Tibial nerve (tissue), 3 donors: ENCODE measurements around the gene NKX2-3.

Experiments
- POLR2A ChIP-seq, 2 donors: fragments of 450-650 bp; IDR thresholded peaks; one replicate each; pipeline ENCODE4 v1.6.1; 2017; ENCODE audit warnings: antibody characterized with exemption in 2 of 2, mild to moderate bottlenecking in 2 of 2, moderate library complexity in 2 of 2
- TF ChIP-seq, protein P1 (sequence below), 5 experiments: fragments of 200-600 bp in 3 of 5; fragments of 450-650 bp in 2 of 5; sonication (generic) in 3 of 5; IDR thresholded peaks; one replicate each; pipeline ENCODE4 v1.5.1; 2016 to 2019; ENCODE audit warnings: antibody characterized with exemption in 5 of 5, mild to moderate bottlenecking in 3 of 5, moderate library complexity in 2 of 5

DNA sequence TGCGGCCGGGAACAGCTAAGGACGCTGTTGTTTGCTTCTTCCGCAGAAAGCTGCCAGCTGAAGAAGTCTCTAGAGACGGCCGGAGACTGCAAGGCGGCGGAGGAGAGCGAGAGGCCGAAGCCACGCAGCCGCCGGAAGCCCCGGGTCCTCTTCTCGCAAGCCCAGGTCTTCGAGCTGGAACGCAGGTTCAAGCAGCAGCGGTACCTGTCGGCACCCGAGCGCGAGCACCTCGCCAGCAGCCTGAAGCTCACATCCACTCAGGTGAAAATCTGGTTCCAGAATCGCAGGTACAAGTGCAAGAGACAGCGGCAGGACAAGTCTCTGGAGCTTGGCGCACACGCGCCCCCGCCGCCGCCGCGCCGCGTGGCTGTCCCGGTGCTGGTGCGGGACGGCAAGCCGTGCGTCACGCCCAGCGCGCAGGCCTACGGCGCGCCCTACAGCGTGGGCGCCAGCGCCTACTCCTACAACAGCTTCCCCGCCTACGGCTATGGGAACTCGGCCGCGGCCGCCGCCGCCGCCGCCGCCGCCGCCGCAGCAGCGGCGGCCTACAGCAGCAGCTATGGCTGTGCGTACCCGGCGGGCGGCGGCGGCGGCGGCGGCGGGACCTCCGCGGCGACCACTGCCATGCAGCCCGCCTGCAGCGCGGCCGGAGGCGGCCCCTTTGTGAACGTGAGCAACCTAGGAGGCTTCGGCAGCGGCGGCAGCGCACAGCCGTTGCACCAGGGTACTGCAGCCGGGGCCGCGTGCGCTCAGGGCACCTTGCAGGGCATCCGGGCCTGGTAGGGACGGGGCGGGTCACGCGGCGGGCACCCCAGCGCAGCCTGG is 2.4 kb downstream of the NKX2-3 start:
- TF ChIP-seq, protein P1, sequence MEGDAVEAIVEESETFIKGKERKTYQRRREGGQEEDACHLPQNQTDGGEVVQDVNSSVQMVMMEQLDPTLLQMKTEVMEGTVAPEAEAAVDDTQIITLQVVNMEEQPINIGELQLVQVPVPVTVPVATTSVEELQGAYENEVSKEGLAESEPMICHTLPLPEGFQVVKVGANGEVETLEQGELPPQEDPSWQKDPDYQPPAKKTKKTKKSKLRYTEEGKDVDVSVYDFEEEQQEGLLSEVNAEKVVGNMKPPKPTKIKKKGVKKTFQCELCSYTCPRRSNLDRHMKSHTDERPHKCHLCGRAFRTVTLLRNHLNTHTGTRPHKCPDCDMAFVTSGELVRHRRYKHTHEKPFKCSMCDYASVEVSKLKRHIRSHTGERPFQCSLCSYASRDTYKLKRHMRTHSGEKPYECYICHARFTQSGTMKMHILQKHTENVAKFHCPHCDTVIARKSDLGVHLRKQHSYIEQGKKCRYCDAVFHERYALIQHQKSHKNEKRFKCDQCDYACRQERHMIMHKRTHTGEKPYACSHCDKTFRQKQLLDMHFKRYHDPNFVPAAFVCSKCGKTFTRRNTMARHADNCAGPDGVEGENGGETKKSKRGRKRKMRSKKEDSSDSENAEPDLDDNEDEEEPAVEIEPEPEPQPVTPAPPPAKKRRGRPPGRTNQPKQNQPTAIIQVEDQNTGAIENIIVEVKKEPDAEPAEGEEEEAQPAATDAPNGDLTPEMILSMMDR (IDR thresholded peaks at IDR 0.05): no peak
- TF ChIP-seq POLR2A (IDR thresholded peaks at IDR 0.05): no peak
